DND-41 (cell line): ENCODE results near the gene TTYH3.

Source experiments
- EZH2 ChIP-seq: IDR thresholded peaks from 3 replicates; pipeline ENCODE4 v1.6.1; 2012; ENCODE audit warnings: borderline replicate concordance, low read depth, mild to moderate bottlenecking, moderate library complexity, low read length, inconsistent platforms; ENCODE audit not compliant: severe bottlenecking
- TF ChIP-seq, protein P1 (sequence below): IDR thresholded peaks from 2 replicates; pipeline ENCODE4 v1.5.1; 2012; ENCODE audit warnings: borderline replicate concordance, low read length, moderate library complexity, mild to moderate bottlenecking; ENCODE audit not compliant: poor library complexity, severe bottlenecking; ENCODE audit errors: extremely low read depth

DNA sequence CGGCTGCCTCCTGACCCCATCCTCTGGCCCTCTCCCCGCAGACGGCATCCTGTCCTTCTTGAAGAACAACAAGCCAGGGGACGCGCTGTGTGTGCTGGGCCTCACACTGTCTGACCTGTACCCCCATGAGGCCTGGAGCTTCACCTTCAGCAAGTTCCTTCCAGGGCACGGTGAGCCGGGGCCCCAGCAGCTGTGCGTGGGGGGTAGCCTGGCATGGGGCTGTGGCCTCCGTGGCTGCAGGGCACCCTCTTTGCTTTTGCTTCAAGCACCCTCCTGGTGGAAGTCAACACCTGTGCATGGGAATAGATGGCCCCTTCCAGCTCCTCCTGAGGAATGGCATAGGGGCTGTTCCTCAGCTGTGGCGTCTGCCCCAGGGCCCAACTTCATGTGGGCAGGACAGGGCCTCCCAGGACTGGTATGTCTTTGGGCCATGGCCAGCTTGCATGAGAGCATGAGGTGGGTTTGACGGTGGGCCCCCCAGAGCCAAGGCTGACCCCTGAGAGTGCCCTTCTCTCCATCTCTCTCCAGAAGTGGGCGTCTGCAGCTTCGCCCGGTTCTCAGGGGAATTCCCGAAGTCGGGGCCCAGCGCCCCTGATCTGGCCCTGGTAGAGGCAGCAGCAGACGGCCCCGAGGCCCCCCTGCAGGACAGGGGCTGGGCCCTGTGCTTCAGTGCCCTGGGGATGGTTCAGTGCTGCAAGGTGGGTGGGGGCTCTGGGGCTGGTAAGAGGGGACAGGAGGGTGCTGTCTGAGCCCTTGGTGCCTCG, 76.9 kb downstream of the TTYH3 start:
- TF ChIP-seq, protein P1, sequence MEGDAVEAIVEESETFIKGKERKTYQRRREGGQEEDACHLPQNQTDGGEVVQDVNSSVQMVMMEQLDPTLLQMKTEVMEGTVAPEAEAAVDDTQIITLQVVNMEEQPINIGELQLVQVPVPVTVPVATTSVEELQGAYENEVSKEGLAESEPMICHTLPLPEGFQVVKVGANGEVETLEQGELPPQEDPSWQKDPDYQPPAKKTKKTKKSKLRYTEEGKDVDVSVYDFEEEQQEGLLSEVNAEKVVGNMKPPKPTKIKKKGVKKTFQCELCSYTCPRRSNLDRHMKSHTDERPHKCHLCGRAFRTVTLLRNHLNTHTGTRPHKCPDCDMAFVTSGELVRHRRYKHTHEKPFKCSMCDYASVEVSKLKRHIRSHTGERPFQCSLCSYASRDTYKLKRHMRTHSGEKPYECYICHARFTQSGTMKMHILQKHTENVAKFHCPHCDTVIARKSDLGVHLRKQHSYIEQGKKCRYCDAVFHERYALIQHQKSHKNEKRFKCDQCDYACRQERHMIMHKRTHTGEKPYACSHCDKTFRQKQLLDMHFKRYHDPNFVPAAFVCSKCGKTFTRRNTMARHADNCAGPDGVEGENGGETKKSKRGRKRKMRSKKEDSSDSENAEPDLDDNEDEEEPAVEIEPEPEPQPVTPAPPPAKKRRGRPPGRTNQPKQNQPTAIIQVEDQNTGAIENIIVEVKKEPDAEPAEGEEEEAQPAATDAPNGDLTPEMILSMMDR = no peak
- no peak for TF ChIP-seq EZH2
